GM23248 (cell line): ENCODE measurements around the gene ACOT7. TPM values are rescaled to one million over a fixed set of nuclear protein-coding genes. Genes with fewer than 3 reads are reported as not detected.

Experiments
- DNase-seq: peaks from one replicate; pipeline ENCODE4 v3.0.0-alpha.2; 2015
- H2AFZ ChIP-seq: fragments of 200-600 bp; sonication (generic); 2 replicates; pipeline ENCODE4 v1.6.1; 2016; ENCODE audit warnings: antibody characterized with exemption
- H3F3A ChIP-seq: fragments of 200-600 bp; sonication (generic); 2 replicates; pipeline ENCODE4 v1.6.1; 2016; ENCODE audit warnings: mild to moderate bottlenecking, antibody characterized with exemption, mixed run types; ENCODE audit not compliant: insufficient read depth
- H3K27ac ChIP-seq: fragments of 200-600 bp; sonication (generic); 2 replicates; pipeline ENCODE4 v1.5.1; 2016; ENCODE audit warnings: mild to moderate bottlenecking
- H3K27me3 ChIP-seq: fragments of 200-600 bp; sonication (generic); replicated peaks from 2 replicates; pipeline ENCODE4 v1.6.1; 2016; ENCODE audit warnings: mild to moderate bottlenecking; ENCODE audit not compliant: insufficient read depth
- H3K36me3 ChIP-seq: fragments of 200-600 bp; sonication (generic); 2 replicates; pipeline ENCODE4 v1.6.1; 2016; ENCODE audit warnings: low read depth, mild to moderate bottlenecking
- H3K4me1 ChIP-seq: fragments of 200-600 bp; sonication (generic); 2 replicates; pipeline ENCODE4 v1.6.1; 2016; ENCODE audit warnings: mild to moderate bottlenecking; ENCODE audit not compliant: insufficient read depth
- H3K4me2 ChIP-seq: fragments of 200-600 bp; sonication (generic); one replicate; pipeline ENCODE4 v1.6.1; 2016; ENCODE audit warnings: mild to moderate bottlenecking; ENCODE audit not compliant: unreplicated experiment
- H3K4me3 ChIP-seq: fragments of 200-600 bp; sonication (generic); 2 replicates; pipeline ENCODE4 v1.5.1; 2016; ENCODE audit warnings: mild to moderate bottlenecking
- H3K79me2 ChIP-seq: fragments of 200-600 bp; sonication (generic); 2 replicates; pipeline ENCODE4 v1.6.1; 2016; ENCODE audit warnings: mild to moderate bottlenecking; ENCODE audit not compliant: insufficient read depth
- H3K9ac ChIP-seq: fragments of 200-600 bp; sonication (generic); 2 replicates; pipeline ENCODE4 v1.6.1; 2016; ENCODE audit warnings: mild to moderate bottlenecking
- H3K9me2 ChIP-seq: fragments of 200-600 bp; sonication (generic); 2 replicates; pipeline ENCODE4 v1.6.1; 2016; ENCODE audit warnings: mixed run types, mild to moderate bottlenecking, moderate library complexity; ENCODE audit not compliant: insufficient read depth
- H3K9me3 ChIP-seq: fragments of 200-600 bp; sonication (generic); one replicate; pipeline ENCODE4 v1.6.1; 2017; ENCODE audit warnings: low read depth
- H4K20me1 ChIP-seq: fragments of 200-600 bp; sonication (generic); 2 replicates; pipeline ENCODE4 v1.6.0; 2016; ENCODE audit not compliant: insufficient read depth
- EZH2 ChIP-seq: fragments of 200-600 bp; sonication (generic); IDR thresholded peaks from 2 replicates; pipeline ENCODE4 v1.6.1; 2018; ENCODE audit warnings: antibody characterized with exemption, mild to moderate bottlenecking; ENCODE audit not compliant: insufficient read depth, poor library complexity, severe bottlenecking
- EZH2phosphoT487 ChIP-seq: fragments of 200-600 bp; sonication (generic); IDR thresholded peaks from 2 replicates; pipeline ENCODE4 v1.6.1; 2018; ENCODE audit warnings: antibody characterized with exemption, moderate library complexity, mild to moderate bottlenecking, low read depth; ENCODE audit not compliant: insufficient read depth
- WGBS, 2 experiments: methylation state at CpG; one replicate each; pipeline ENCODE4 v1.1.6; 2015 to 2017; ENCODE audit warnings: low lambda C conversion rate in 2 of 2, low coverage in 1 of 2; ENCODE audit errors: missing lambda C conversion rate in 2 of 2; 5-methylcytosine and 5-hydroxymethylcytosine counted together
- in situ Hi-C: fragments of 300-500 bp; cut with MboI; formaldehyde crosslinking; loops from 2 replicates; pipeline ENCODE4 v1.15.0; 2020
- polyA plus RNA-seq: library from polyadenylated mRNA; unstranded; fragments of >200 nt; fragmentation: Nextera tagmentation; extraction: Ambion mirVana; gene quantifications from 2 replicates; pipeline ENCODE4 v1.2.1, GENCODE V29; 2016
- total RNA-seq: library from RNA; depleted of rRNA; stranded (reverse); fragments of >200 nt; shearing (Covaris generic); gene quantifications from 2 replicates; pipeline ENCODE4 v1.2.3, GENCODE V29; 2014

ACOT7 gene
- total and polyA plus RNA-seq, 2 experiments from 2014 or later, result 25.7 to 74.7 TPM

DNA sequence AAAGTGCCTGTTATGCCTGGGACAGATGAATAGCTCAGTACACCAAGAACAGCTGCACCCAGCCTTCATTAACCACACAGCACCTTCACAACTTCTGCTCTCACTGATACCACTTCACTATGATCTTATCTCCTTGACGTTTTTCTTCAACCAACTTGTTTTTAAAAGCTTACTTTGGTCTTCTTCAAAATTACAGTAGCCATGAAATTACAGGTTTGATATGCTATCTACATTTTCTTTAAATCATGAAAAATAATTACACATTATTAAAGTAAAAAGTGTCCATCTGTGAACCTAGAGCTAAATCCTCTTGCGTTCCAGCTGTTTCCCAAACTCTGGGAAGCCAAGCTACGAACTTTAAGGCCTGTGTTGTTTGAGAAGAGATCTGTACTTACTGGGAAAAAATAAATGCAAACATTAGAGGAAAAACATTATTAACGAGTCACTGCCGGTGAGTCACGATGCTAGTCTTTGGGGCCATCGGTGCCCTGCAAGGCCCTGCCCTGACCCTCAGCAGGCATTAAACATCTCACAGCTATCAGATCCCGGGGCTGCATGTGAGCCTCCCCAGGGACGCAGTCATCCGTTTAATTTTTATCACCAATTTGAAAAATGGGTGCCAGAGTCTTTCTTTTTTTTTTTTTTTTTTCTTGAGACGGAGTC lies 76.3 kb downstream of the ACOT7 start:
- Histone ChIP-seq H3K9ac (peak overlapping the region; percentile 41), H3K27ac (peak overlapping the region; percentile 29)

DNA sequence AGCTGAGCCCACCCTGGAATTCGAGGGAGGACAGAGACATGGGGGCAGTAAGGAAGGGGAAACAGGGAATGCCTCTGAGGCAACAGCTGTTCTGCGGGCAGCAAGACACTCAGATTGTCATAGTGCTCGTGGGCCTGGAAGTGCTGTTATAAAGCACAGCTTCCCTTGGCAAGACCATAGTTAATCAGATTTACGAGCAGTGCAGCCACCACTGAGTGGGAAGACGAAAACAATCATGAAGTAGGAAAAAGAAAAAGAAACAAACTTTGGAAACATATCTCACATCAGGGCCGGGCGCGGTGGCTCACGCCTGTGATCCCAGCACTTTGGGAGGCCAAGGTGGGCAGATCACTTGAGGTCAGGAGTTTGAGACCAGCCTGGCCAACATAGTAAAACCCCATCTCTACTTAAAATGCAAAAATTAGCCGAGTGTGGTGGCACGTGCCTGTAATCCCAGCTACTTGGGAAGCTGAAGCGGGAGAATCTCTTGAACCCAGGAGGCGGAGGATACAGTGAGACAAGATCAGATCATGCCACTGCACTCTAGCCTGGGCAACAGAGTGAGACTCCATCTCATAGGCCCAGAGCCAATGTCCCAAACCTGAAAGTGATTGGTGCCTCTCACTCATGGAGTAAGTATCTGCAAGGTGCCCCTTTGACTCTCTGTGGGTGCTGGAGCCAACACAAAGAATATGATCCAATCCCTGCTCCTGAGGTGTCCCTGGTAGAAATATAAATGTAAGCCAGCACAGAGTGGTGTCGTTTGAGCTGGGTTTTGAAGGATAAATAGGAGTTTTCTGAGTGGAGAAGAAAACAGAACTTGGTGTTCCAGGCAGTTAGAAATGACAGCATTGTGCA lies 77.1 kb downstream of the ACOT7 start:
- Histone ChIP-seq H3K9me3 (no peaks in the 10 kb centered on the region), H3K9me2 (no peaks in the 10 kb centered on the region), H3K4me3 (no peak overlapping the region), H3K27me3 (no peaks in the 10 kb centered on the region), H3K27ac (no peak overlapping the region), H3K79me2 (no peaks in the 10 kb centered on the region), H3K36me3 (no peaks in the 10 kb centered on the region), H2AFZ (no peak overlapping the region), H3K9ac (no peak overlapping the region; the same call in 1 of the 2 replicates), H3F3A (no peaks in the 10 kb centered on the region; the same call in 1 of the 2 replicates), H3K4me2 (no peak overlapping the region), H3K4me1 (peaks cover 7% of the 10 kb centered on the region), H4K20me1 (no peaks in the 10 kb centered on the region)
- TF ChIP-seq EZH2 (no peak), EZH2phosphoT487 (no peak)
- DNase-seq, result no peak
- WGBS, 2 experiments, result 61% methylated on average over 14 of the region's 14 CpGs
- in situ Hi-C loops, result no loop called here

More for the DNA sequence above, 76.3 kb downstream of the ACOT7 start:
- H3K4me1 ChIP-seq, result peaks cover 7% of the 10 kb centered on the region
- no peak overlapping the region for H3K4me2 ChIP-seq
- H3K9me3 ChIP-seq, result no peaks in the 10 kb centered on the region
- no peak overlapping the region for H3K4me3 ChIP-seq
- no peaks in the 10 kb centered on the region for H3K27me3 ChIP-seq
- in situ Hi-C loops, result no loop called here
- H3K79me2 ChIP-seq, result no peaks in the 10 kb centered on the region
- no peak overlapping the region for H2AFZ ChIP-seq
- WGBS, 2 experiments, result 35 to 38% methylated on average over 10 to 11 of the region's 11 CpGs
- H3K36me3 ChIP-seq, result no peaks in the 10 kb centered on the region
- no peaks in the 10 kb centered on the region for H3K9me2 ChIP-seq
- DNase-seq, result peak; percentile 73
- H4K20me1 ChIP-seq, result no peaks in the 10 kb centered on the region
- no peaks in the 10 kb centered on the region; the same call in 1 of the 2 replicates for H3F3A ChIP-seq
- no peak for TF ChIP-seq EZH2phosphoT487
- no peak for TF ChIP-seq EZH2

DNA sequence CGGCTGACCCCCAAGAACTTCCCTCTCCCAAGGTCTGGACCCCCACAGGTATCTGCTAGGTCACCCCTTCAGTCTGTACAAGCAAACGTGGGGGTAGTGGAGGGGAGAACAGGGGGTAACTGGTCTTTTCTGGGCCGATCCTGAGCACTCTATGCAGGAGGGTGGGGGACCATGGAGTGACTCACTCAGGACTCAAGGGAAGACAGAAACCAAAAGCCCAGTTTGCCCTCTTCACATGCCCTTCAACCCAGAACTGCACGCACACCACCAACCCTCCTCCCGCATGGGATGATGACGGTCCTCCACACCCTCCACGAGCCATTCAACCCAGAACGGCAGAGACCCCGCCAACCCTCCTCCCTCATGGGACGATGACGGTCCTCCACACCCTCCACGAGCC lies 79.1 kb downstream of the ACOT7 start:
- no peak overlapping the region for H3K9ac ChIP-seq
- TF ChIP-seq EZH2phosphoT487, result no peak
- no peak for TF ChIP-seq EZH2
- no peaks in the 10 kb centered on the region; the same call in 1 of the 2 replicates for H3F3A ChIP-seq
- DNase-seq, result no peak
- peaks cover 7% of the 10 kb centered on the region for H3K4me1 ChIP-seq
- H3K79me2 ChIP-seq, result no peaks in the 10 kb centered on the region
- H3K9me3 ChIP-seq, result no peaks in the 10 kb centered on the region
- whole genome bisulfite sequencing, 2 experiments, result 89 to 95% methylated on average over 12 of the region's 12 CpGs
- no peaks in the 10 kb centered on the region for H4K20me1 ChIP-seq
- no peak overlapping the region for H3K4me3 ChIP-seq
- H3K4me2 ChIP-seq, result no peak overlapping the region
- no peak overlapping the region for H3K27ac ChIP-seq
- in situ Hi-C loops, result no loop called here
- H3K27me3 ChIP-seq, result no peaks in the 10 kb centered on the region
- H3K9me2 ChIP-seq, result no peaks in the 10 kb centered on the region
- H3K36me3 ChIP-seq, result no peaks in the 10 kb centered on the region
- no peak overlapping the region for H2AFZ ChIP-seq

DNA sequence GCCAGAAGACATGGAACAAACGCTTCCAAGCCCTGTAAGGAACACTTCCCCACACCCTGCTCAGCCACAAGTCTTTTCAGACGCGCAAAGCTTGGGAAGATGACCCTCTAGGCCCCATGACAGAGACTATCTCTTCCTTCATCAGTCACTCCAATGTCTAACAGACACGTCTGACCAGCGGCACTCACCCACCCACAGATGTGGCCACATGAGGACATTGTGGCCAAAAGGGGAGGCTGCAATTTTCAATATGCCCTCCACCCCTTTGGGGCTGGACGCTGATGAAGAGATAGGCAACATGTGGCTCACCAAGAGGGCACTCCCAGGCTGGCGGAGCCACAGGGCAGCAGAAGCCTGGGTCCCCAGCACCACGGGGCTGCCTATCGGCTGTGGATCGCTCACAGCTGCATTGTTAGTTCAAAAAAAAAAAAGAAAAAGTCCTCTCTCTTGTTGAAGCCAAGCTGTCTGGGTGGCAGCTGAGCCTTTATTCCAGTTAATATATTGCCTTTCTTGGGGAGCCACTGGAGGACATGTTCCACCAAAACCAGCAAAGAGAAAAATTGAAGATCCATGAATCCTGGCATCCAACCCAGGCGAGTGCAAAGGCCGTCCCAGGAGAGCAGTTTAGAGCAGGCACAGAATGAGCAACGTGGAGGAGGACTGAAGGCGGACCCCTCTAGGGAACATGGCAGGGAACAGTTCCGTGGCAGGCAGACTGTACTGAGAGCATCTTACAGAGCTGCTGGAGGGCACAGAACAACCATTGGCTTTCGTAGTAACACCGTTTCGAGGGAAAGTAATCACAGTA lies 80.0 kb downstream of the ACOT7 start:
- in situ Hi-C loops, result no loop called here
- H3K79me2 ChIP-seq, result no peaks in the 10 kb centered on the region
- no peak overlapping the region for H3K27ac ChIP-seq
- H3K27me3 ChIP-seq, result no peaks in the 10 kb centered on the region
- H3F3A ChIP-seq, result no peaks in the 10 kb centered on the region; the same call in 1 of the 2 replicates
- no peaks in the 10 kb centered on the region for H3K36me3 ChIP-seq
- H3K4me2 ChIP-seq, result no peak overlapping the region
- WGBS, 2 experiments, result 50 to 52% methylated on average over 18 of the region's 18 CpGs
- TF ChIP-seq EZH2phosphoT487 (no peak), EZH2 (no peak)
- H2AFZ ChIP-seq, result no peak overlapping the region
- no peaks in the 10 kb centered on the region for H3K9me2 ChIP-seq
- no peak overlapping the region for H3K9ac ChIP-seq
- no peaks in the 10 kb centered on the region for H3K9me3 ChIP-seq
- no peaks in the 10 kb centered on the region for H4K20me1 ChIP-seq
- H3K4me1 ChIP-seq, result peaks cover 7% of the 10 kb centered on the region
- no peak for DNase-seq
- no peak overlapping the region for H3K4me3 ChIP-seq
